M059J (cell line): ENCODE measurements around the gene HMOX2. TPM values are rescaled to one million over a fixed set of nuclear protein-coding genes. Genes with fewer than 3 reads are reported as not detected.

Experiments used
- total RNA-seq: library from RNA; depleted of rRNA; stranded (reverse); fragments of >200 nt; shearing (Covaris generic); gene quantifications from 2 replicates; pipeline ENCODE4 v1.2.3, GENCODE V29; 2014; rRNA removed

The HMOX2 gene
- total RNA-seq, 1 experiment from 2014 or later, result 86.1 TPM

Other genes starting within 250 kb of the HMOX2 start
- not detected in 2 replicates for gene SRL, start 234.3 kb upstream of the HMOX2 start, total RNA-seq
- gene TFAP4, start 203.4 kb upstream of the HMOX2 start, total RNA-seq, result 3.2 and 6.2 TPM in 2 replicates
- 0.22 and 1.1 TPM in 2 replicates for gene GLIS2, start 160.3 kb upstream of the HMOX2 start, total RNA-seq
- 38.6 and 61.5 TPM in 2 replicates for gene PAM16, start 125.1 kb upstream of the HMOX2 start, total RNA-seq
- 69.9 and 115 TPM in 2 replicates for gene VASN, start 104.5 kb upstream of the HMOX2 start, total RNA-seq
- 8.7 and 13.1 TPM in 2 replicates for gene CORO7, start 59.8 kb upstream of the HMOX2 start, total RNA-seq
- 68.2 and 69.0 TPM in 2 replicates for gene DNAJA3, start 50.5 kb upstream of the HMOX2 start, total RNA-seq
- gene NMRAL1, start 1.8 kb upstream of the HMOX2 start, total RNA-seq, result 118 and 126 TPM in 2 replicates
- gene CDIP1, start 62.4 kb downstream of the HMOX2 start, total RNA-seq, result 16.0 and 20.9 TPM in 2 replicates
- gene C16orf96, start 79.9 kb downstream of the HMOX2 start, total RNA-seq, result not detected in 2 replicates
- 4.5 and 8.4 TPM in 2 replicates for gene UBALD1, start 138.5 kb downstream of the HMOX2 start, total RNA-seq
- 30.9 and 46.2 TPM in 2 replicates for gene MGRN1, start 148.4 kb downstream of the HMOX2 start, total RNA-seq
- gene NUDT16L1, start 217.2 kb downstream of the HMOX2 start, total RNA-seq, result 21.1 and 25.7 TPM in 2 replicates